Stomach (tissue), 4 donors: ENCODE data around the gene DTYMK.

ENCODE experiments used
- POLR2AphosphoS5 ChIP-seq, 3 donors: sonication (generic); formaldehyde crosslinking; IDR thresholded peaks; one replicate each; pipeline ENCODE4 v1.6.1; 2016; ENCODE audit warnings: antibody characterized with exemption in 3 of 3
- TF ChIP-seq, protein P1 (sequence below), 7 experiments: fragments of 450-650 bp in 4 of 7; fragments of 200-600 bp in 3 of 7; sonication (generic) in 3 of 7; IDR thresholded peaks; one replicate each; pipeline ENCODE4 v1.5.1; 2016 to 2019; ENCODE audit warnings: antibody characterized with exemption in 7 of 7, control low read depth in 2 of 7, mild to moderate bottlenecking in 1 of 7

- no peak for TF ChIP-seq POLR2AphosphoS5 (IDR thresholded peaks at IDR 0.05)
- TF ChIP-seq, protein P1, sequence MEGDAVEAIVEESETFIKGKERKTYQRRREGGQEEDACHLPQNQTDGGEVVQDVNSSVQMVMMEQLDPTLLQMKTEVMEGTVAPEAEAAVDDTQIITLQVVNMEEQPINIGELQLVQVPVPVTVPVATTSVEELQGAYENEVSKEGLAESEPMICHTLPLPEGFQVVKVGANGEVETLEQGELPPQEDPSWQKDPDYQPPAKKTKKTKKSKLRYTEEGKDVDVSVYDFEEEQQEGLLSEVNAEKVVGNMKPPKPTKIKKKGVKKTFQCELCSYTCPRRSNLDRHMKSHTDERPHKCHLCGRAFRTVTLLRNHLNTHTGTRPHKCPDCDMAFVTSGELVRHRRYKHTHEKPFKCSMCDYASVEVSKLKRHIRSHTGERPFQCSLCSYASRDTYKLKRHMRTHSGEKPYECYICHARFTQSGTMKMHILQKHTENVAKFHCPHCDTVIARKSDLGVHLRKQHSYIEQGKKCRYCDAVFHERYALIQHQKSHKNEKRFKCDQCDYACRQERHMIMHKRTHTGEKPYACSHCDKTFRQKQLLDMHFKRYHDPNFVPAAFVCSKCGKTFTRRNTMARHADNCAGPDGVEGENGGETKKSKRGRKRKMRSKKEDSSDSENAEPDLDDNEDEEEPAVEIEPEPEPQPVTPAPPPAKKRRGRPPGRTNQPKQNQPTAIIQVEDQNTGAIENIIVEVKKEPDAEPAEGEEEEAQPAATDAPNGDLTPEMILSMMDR (IDR thresholded peaks at IDR 0.05) = no peak
These were observed 3.6 kb upstream of the DTYMK start for GRCh38 chr2:241690202-241690717.
